K562 (cell line): Measurements from ENCODE around the gene PCDH7. TPM values are rescaled to one million over a fixed set of nuclear protein-coding genes. Genes with fewer than 3 reads are reported as not detected.

Source experiments
- ATAC-seq: fragments of 200-7000 bp; cut with Tn5 transposase; 3 replicates; pipeline ENCODE4 v1.9.1; 2020; ENCODE audit warnings: moderate library complexity
- BruUV-seq: library from RNA; stranded (reverse); fragments of 400-500 nt; replicated peaks from 2 replicates; lab custom pipeline; 2021; lab: Mats Ljungman, UMichigan
- CTCF ChIA-PET: fragments of 300-600 bp; formaldehyde crosslinking; extraction: SDS; loops from one replicate; lab custom pipeline; 2021; ENCODE audit warnings: low intra/inter-chr PET ratio; lab: Yijun Ruan, JAX
- POLR2A ChIA-PET: fragments of 300-600, 350-650 bp; sonication (Branson Sonifier 250); formaldehyde crosslinking; extraction: SDS; loops from one replicate; lab custom pipeline; 2021; ENCODE audit warnings: antibody characterized with exemption, inconsistent platforms; lab: Yijun Ruan, JAX
- DNase-seq, 4 experiments: peaks; one replicate each; pipeline versions ENCODE4 v3.0.0 to v3.0.0-alpha.2; 2011 to 2018; ENCODE audit warnings: low spot score in 3 of 4, mixed read lengths in 3 of 4; ENCODE audit errors: extremely low read depth in 1 of 4
- FAIRE-seq: peaks from 2 replicates; lab custom pipeline; 2011; peaks lifted over from hg19 to GRCh38; lab: Jason Lieb, UNC
- H2AFZ ChIP-seq: 2 replicates; pipeline ENCODE4 v1.6.0; 2011; ENCODE audit warnings: low read depth, low read length, control low read depth, inconsistent platforms
- H3K27ac ChIP-seq: fragments of 200-600 bp; 3 replicates; pipeline ENCODE4 v1.8.0; 2011; ENCODE audit warnings: low read depth, mild to moderate bottlenecking, control low read depth, inconsistent platforms, low read length, moderate library complexity, mixed read lengths; ENCODE audit errors: extremely low read depth
- H3K27me3 ChIP-seq, 2 experiments: fragments of 300-600 bp in 1 of 2; 2 replicates in 1 of 2; 3 replicates in 1 of 2; pipeline versions ENCODE4 v1.6.0 to v1.8.0; 2011; ENCODE audit warnings: inconsistent platforms in 2 of 2, low read length in 2 of 2, mild to moderate bottlenecking in 1 of 2, mixed read lengths in 1 of 2, moderate library complexity in 1 of 2; ENCODE audit not compliant: control insufficient read depth in 2 of 2, insufficient read depth in 2 of 2
- H3K36me3 ChIP-seq: fragments of 300-600 bp; 3 replicates; pipeline ENCODE4 v1.8.0; 2011; ENCODE audit warnings: mild to moderate bottlenecking, low read length, inconsistent platforms; ENCODE audit not compliant: control insufficient read depth, insufficient read depth
- H3K4me1 ChIP-seq, 2 experiments: fragments of 200-600 bp in 1 of 2; replicated peaks in 1 of 2; 2 replicates in 1 of 2; 3 replicates in 1 of 2; pipeline versions ENCODE4 v1.5.1 to v1.8.0; 2011; ENCODE audit warnings: inconsistent platforms in 2 of 2, low read length in 2 of 2, mild to moderate bottlenecking in 1 of 2, mixed read lengths in 1 of 2, moderate library complexity in 1 of 2; ENCODE audit not compliant: control insufficient read depth in 2 of 2, insufficient read depth in 2 of 2
- H3K4me2 ChIP-seq: 2 replicates; pipeline ENCODE4 v1.6.1; 2011; ENCODE audit warnings: low read length, control low read depth, inconsistent platforms, mixed read lengths; ENCODE audit not compliant: insufficient read depth
- H3K4me3 ChIP-seq: fragments of 200-600 bp; sonication (generic), shearing (Covaris generic); 2 replicates; pipeline ENCODE4 v1.5.1; 2016; ENCODE audit warnings: control low read depth, inconsistent platforms
- H3K79me2 ChIP-seq: fragments of 200-600 bp; 3 replicates; pipeline ENCODE4 v1.8.0; 2011; ENCODE audit warnings: low read length, inconsistent platforms; ENCODE audit not compliant: control insufficient read depth, insufficient read depth
- H3K9ac ChIP-seq, 2 experiments: 2 replicates each; pipeline versions ENCODE4 v1.6.0 to v1.6.1; 2011; ENCODE audit warnings: low read depth in 2 of 2, low read length in 2 of 2, control low read depth in 1 of 2, inconsistent platforms in 1 of 2, mild to moderate bottlenecking in 1 of 2, mixed read lengths in 1 of 2; ENCODE audit not compliant: insufficient read depth in 1 of 2
- H3K9me1 ChIP-seq: one replicate; pipeline ENCODE4 v1.6.0; 2011; ENCODE audit warnings: inconsistent platforms, mild to moderate bottlenecking, low read length, moderate library complexity; ENCODE audit not compliant: control insufficient read depth, insufficient read depth
- H3K9me3 ChIP-seq: replicated peaks from 2 replicates; pipeline ENCODE4 v1.5.1; 2011; ENCODE audit warnings: low read depth, low read length, inconsistent platforms; ENCODE audit not compliant: control insufficient read depth, insufficient read depth
- H4K20me1 ChIP-seq: replicated peaks from 2 replicates; pipeline ENCODE4 v1.6.1; 2011; ENCODE audit warnings: low read length, inconsistent platforms, mixed read lengths; ENCODE audit not compliant: control insufficient read depth, insufficient read depth
- ELF4 ChIP-seq: fragments of 450-650 bp; formaldehyde crosslinking; IDR thresholded peaks from 2 replicates; pipeline ENCODE4 v1.4.0; 2022; ENCODE audit warnings: missing genetic modification characterization
- MTA1 ChIP-seq: fragments of 450-650 bp; IDR thresholded peaks from 2 replicates; pipeline ENCODE4 v1.6.1; 2017; ENCODE audit warnings: borderline replicate concordance
- NR1H2 ChIP-seq: sonication (generic); formaldehyde crosslinking; IDR thresholded peaks from 2 replicates; pipeline ENCODE4 v1.4.0; 2020; ENCODE audit warnings: mild to moderate bottlenecking, missing genetic modification reagents
- NR4A1 ChIP-seq, 2 experiments: fragments of 250-450 bp in 1 of 2; fragments of 450-650 bp in 1 of 2; sonication (Bioruptor Pico) in 1 of 2; IDR thresholded peaks; 2 replicates each; pipeline versions ENCODE4 v1.4.0 to v1.6.1; 2016 to 2020; ENCODE audit warnings: mild to moderate bottlenecking in 2 of 2, missing compliant biosample characterization in 1 of 2, missing genetic modification characterization in 1 of 2, moderate library complexity in 1 of 2
- PHB ChIP-seq: fragments of 250-450 bp; sonication (Bioruptor Pico); IDR thresholded peaks from 2 replicates; pipeline ENCODE4 v1.5.0; 2021
- PTBP1 ChIP-seq: fragments of 200-400 bp; formaldehyde crosslinking; IDR thresholded peaks from 2 replicates; pipeline ENCODE4 v1.6.1; 2017; ENCODE audit warnings: low read depth, low read length
- ZNF586 ChIP-seq: fragments of 450-650 bp; formaldehyde crosslinking; conservative IDR thresholded peaks from 2 replicates; pipeline ENCODE4 v1.4.0; 2020; ENCODE audit warnings: mild to moderate bottlenecking, moderate library complexity
- WGBS: fragments of 100-300 bp; shearing (Covaris generic); methylation state at CpG from one replicate; pipeline ENCODE4 v1.1.6; 2016; ENCODE audit warnings: low coverage, mixed read lengths; ENCODE audit not compliant: insufficient coverage; ENCODE audit errors: missing lambda C conversion rate; 5-methylcytosine and 5-hydroxymethylcytosine counted together
- in situ Hi-C: fragments of 300-500 bp; cut with MboI; formaldehyde crosslinking; loops from 4 replicates; pipeline ENCODE4 v1.15.0; 2018; ENCODE audit warnings: inconsistent platforms, mixed read lengths
- intact Hi-C: fragments of 100-400 bp; cut with micrococcal nuclease; formaldehyde crosslinking; loops from 2 replicates; pipeline ENCODE4 v1.14.2; 2022
- polyA plus RNA-seq, 8 experiments: library from polyadenylated mRNA; depleted of rRNA in 4 of 8; stranded (reverse) in 5 of 8; unstranded in 3 of 8; fragments of >200 nt; fragmentation: Nextera tagmentation in 2 of 8; fragmentation: Illumina TruSeq in 1 of 8; extraction: Ambion mirVana in 2 of 8; extraction: Trizol in 1 of 8; gene quantifications; 2 replicates each; pipeline versions ENCODE4 v1.2.1 to v1.2.3, GENCODE V29; 2011 to 2014; ENCODE audit warnings: inconsistent platforms in 1 of 8, missing spikeins in 1 of 8
- total RNA-seq, 7 experiments: library from RNA; depleted of rRNA in 6 of 7; stranded (reverse); fragments of >200 nt in 6 of 7; fragmentation: Illumina TruSeq in 2 of 7; extraction: Trizol in 2 of 7; gene quantifications; 2 replicates each; pipeline versions ENCODE4 v1.2.1 to v1.2.3, GENCODE V29; 2011 to 2021; ENCODE audit warnings: low replicate concordance in 1 of 7
- TF ChIP-seq, protein P1 (sequence below), 2 experiments: fragments of 450-650 bp; formaldehyde crosslinking in 1 of 2; IDR thresholded peaks; 2 replicates each; pipeline versions ENCODE4 v1.4.0 to v1.6.1; 2014 to 2020; ENCODE audit warnings: mild to moderate bottlenecking in 2 of 2, borderline replicate concordance in 1 of 2, low read depth in 1 of 2

Gene PCDH7
- total and polyA plus RNA-seq, 9 of the 15 experiments (the other 6 are each of a cell fraction or from before 2014, with no cell fraction given): not detected

DNA sequence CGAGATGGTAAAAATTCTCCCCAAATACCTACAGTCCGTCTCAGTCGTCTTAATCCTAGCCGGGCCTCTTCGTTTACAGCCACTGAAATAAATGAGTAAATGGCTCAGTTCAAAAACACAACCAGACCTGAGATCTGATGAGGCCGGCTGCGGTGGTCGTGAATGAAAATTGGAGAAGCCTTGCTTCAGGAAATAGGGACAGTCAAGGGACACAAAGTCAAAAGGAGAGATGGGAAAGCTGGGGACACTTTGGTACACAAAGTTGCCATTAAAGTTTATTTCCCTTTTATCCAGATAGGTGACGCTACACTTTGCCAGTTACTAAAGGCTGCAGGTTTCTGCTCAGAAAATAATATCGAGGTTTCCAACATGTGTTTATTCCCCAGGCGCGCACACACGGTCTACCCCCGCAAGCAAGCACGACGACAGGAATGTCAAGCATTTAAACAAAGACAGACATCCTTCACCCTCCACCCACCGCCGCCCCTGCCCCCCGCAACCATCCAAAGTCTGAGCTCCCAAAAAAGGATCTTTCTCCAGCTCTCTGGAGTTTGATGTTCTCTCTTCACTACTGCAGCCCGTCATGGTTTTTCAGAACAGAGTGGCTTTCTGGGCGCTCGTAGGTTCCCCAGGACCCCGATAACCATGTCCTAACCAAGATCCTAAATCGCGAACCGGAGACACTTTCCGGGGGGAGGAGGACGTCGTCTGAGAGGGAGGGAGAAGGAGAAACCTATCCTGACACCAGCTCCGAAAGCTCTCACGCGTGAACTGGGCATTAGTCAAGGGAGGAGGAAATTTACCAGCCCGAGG is 1.3 kb upstream of the PCDH7 start:
- H4K20me1 ChIP-seq: no peaks in the 10 kb centered on the region
- H3K9me3 ChIP-seq: no peaks in the 10 kb centered on the region
- H3K27ac ChIP-seq: no peak overlapping the region
- ATAC-seq (no peak), FAIRE-seq (no peak), DNase-seq (no peak)
- POLR2A ChIA-PET: no interaction called here
- H2AFZ ChIP-seq: no peak overlapping the region
- H3K4me2 ChIP-seq: no peak overlapping the region
- H3K79me2 ChIP-seq: no peaks in the 10 kb centered on the region
- 2% methylated on average over 24 of the region's 33 CpGs for WGBS
- H3K4me1 ChIP-seq: no peaks in the 10 kb centered on the region
- no peak overlapping the region for H3K9ac ChIP-seq
- no peaks in the 10 kb centered on the region for H3K27me3 ChIP-seq
- intact Hi-C loops: no loop called here
- H3K9me1 ChIP-seq: no peaks in the 10 kb centered on the region
- CTCF ChIA-PET: no interaction called here
- H3K36me3 ChIP-seq: no peaks in the 10 kb centered on the region
- in situ Hi-C loops: no loop called here
- no TSS peak for BruUV-seq
- TF ChIP-seq, protein P1, sequence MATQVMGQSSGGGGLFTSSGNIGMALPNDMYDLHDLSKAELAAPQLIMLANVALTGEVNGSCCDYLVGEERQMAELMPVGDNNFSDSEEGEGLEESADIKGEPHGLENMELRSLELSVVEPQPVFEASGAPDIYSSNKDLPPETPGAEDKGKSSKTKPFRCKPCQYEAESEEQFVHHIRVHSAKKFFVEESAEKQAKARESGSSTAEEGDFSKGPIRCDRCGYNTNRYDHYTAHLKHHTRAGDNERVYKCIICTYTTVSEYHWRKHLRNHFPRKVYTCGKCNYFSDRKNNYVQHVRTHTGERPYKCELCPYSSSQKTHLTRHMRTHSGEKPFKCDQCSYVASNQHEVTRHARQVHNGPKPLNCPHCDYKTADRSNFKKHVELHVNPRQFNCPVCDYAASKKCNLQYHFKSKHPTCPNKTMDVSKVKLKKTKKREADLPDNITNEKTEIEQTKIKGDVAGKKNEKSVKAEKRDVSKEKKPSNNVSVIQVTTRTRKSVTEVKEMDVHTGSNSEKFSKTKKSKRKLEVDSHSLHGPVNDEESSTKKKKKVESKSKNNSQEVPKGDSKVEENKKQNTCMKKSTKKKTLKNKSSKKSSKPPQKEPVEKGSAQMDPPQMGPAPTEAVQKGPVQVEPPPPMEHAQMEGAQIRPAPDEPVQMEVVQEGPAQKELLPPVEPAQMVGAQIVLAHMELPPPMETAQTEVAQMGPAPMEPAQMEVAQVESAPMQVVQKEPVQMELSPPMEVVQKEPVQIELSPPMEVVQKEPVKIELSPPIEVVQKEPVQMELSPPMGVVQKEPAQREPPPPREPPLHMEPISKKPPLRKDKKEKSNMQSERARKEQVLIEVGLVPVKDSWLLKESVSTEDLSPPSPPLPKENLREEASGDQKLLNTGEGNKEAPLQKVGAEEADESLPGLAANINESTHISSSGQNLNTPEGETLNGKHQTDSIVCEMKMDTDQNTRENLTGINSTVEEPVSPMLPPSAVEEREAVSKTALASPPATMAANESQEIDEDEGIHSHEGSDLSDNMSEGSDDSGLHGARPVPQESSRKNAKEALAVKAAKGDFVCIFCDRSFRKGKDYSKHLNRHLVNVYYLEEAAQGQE (IDR thresholded peaks at IDR 0.05; ENCODE audit: borderline replicate concordance): no peak
- TF ChIP-seq, protein P1 (CRISPR knock-in tag; IDR thresholded peaks at IDR 0.05; ENCODE audit: low read depth): no peak
- TF ChIP-seq NR4A1 (CRISPR knock-in tag; IDR thresholded peaks at IDR 0.05) (no peak), NR4A1 (tag; IDR thresholded peaks at IDR 0.05) (no peak), ZNF586 (CRISPR knock-in tag) (no peak), PTBP1 (no peak), NR1H2 (CRISPR knock-in tag) (no peak), MTA1 (no peak), ELF4 (CRISPR knock-in tag) (no peak), PHB (CRISPR knock-in tag) (no peak)
- no peak overlapping the region for H3K4me3 ChIP-seq
